SKM-1 treated with dmso at 0.1 percent for 144 hours (cell line): ENCODE measurements around the gene DNAJC5G.
A peak's percentile ranks its signal among the peaks of the same experiment; 100 is the strongest.

Experiments
- DNase-seq: peaks from one replicate; lab custom pipeline; 2025; ENCODE audit not compliant: unreplicated experiment; lab: John Stamatoyannopoulos, UW

DNAJC5G gene

GRCh38 chr2:27275211-27276150 lies at the start of gene DNAJC5G:
TSS of gene DNAJC5G (plus strand) at chr2:27275433. CDS start at chr2:27276729, 1,296 bp downstream.
- DNase-seq: no peak

DNA sequence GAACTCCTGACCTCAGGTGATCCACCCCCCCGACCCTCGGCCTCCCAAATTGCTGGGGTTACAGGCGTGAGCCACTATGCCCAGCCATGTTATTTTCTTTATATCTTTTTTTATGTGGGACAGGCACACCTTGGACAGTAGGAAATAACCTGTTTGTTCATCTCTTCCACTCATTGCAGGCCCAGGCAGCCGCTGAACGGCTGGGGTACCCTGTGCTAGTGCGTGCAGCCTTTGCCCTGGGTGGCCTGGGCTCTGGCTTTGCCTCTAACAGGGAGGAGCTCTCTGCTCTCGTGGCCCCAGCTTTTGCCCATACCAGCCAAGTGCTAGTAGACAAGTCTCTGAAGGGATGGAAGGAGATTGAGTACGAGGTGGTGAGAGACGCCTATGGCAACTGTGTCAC lies 49.7 kb upstream of the DNAJC5G start:
- DNase-seq: no peak

DNA sequence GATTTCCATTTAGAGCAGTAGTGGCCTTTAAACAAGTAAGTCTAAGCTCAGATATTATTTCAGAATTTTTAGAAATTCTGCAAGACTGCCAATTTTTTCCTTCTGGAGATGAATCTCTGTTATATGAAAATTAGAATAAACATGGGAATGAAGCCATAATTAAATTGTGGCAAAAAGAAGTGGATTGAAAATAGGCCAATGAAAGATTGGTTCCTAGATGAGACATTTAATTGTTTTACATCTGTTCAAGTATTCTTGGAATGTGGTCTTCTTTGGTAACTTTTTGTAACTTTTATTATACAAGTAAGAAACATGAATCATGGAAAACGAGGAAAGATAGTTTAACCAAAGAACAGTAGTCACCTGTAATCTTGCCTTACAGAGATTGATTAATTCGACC lies 47.7 kb upstream of the DNAJC5G start:
- no peak for DNase-seq

- no peak for DNase-seq
Measured at GRCh38 chr2:27231921-27232320, 43.3 kb upstream of the DNAJC5G start.

DNA sequence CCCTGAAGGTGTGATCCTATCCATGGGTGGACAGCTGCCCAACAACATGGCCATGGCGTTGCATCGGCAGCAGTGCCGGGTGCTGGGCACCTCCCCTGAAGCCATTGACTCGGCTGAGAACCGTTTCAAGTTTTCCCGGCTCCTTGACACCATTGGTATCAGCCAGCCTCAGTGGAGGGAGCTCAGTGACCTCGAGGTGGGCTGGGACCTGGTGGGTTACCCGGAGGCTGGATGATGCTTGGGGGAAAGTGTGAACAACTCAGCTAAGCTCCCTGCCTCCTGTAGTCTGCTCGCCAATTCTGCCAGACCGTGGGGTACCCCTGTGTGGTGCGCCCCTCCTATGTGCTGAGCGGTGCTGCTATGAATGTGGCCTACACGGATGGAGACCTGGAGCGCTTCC lies 41.9 kb upstream of the DNAJC5G start:
- no peak for DNase-seq

- DNase-seq: no peak
Measured at GRCh38 chr2:27236136-27236535, 39.1 kb upstream of the DNAJC5G start.

DNA sequence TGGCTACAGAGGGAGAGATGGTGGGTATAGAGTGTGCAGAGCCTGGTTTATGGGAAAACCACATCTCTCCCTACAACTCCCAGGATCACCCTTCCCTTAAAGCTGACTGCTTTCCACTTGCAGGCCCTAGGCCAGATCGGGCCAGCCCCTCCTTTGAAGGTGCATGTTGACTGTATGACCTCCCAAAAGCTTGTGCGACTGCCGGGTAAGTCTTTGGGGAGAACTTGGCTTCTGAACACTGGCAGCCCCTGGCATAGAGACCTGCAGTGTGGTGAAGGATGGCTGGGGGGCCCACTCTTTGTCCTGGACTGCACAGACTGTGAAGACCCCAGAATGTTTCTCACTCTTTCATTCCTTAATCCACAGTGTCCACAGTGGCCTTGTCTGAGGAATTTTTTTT lies 38.6 kb upstream of the DNAJC5G start:
- DNase-seq: no peak

- no peak for DNase-seq
Measured at GRCh38 chr2:27237341-27237945, 37.8 kb upstream of the DNAJC5G start.

GRCh38 chr2:27238976-27239375 lies 36.3 kb upstream of the DNAJC5G start:
- no peak for DNase-seq

DNA sequence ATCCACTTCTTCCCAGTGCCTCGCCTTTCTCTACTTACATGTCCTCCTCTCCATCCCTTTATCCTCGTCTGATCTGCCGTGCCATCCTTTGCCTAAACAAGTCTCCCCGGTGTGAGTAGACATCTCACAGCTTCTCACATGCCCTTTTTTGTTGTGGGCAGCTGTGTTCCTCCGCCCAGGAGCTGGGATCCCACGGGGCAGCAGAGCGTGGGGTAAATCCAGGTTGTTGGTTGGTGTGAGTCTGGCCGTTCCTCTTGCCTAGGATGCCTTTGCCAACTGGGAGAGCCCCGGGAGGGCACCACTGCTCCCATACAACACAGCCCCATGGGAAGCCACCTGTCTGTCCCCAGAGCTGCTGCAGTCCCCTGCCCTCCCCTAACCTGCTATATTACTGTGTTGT lies 34.8 kb upstream of the DNAJC5G start:
- DNase-seq: no peak

GRCh38 chr2:27241761-27242613 lies 33.2 kb upstream of the DNAJC5G start:
- no peak for DNase-seq

DNA sequence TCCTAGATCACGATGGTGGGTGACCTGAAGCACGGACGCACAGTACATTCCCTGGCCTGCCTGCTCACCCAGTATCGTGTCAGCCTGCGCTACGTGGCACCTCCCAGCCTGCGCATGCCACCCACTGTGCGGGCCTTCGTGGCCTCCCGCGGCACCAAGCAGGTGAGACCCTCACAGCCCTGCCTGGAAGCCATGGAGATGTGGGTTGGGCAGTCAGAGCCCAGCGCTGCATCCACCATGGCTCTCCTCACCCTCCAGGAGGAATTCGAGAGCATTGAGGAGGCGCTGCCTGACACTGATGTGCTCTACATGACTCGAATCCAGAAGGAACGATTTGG lies 32.6 kb upstream of the DNAJC5G start:
- DNase-seq: no peak

- no peak for DNase-seq
Measured at GRCh38 chr2:27243391-27244130, 31.7 kb upstream of the DNAJC5G start.

DNA sequence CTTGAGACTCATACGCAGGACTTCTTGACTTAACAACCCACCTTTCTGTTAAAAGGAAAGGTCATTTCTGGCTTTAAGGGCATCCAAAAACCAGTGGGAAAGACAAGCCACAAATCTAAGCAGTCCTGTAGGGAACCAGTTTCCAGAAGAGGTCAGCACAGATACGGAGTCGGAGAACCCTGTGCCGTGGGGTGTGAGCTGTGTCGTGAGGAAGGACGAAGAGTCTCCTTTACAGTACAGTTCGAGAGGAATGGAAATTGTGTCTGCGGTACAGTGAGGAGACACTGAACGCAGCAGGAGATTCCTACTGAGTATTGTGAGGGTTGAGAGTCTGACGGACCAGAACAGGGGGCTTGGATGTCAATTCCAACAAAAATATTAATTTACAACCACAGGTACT lies 30.1 kb upstream of the DNAJC5G start:
- DNase-seq: no peak

DNA sequence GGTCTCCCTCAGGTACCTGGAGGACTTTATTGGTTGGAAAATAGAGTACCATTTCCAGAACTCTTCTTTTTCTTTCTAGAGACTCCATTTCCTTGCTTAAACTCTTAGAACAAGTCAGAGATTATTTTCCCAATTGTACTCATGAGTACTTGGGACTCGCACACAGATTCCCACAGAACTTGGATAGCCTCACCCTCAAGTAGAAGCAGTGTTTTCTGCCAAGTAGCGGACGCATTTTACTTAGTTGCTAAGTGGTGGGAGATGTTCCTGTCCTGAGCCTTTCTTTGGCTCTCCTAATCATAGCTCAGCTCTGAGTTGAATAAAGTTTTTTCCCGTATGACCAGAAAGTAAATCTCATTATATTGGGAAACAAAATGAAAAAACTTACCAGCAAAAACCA lies 29.6 kb upstream of the DNAJC5G start:
- no peak for DNase-seq

DNA sequence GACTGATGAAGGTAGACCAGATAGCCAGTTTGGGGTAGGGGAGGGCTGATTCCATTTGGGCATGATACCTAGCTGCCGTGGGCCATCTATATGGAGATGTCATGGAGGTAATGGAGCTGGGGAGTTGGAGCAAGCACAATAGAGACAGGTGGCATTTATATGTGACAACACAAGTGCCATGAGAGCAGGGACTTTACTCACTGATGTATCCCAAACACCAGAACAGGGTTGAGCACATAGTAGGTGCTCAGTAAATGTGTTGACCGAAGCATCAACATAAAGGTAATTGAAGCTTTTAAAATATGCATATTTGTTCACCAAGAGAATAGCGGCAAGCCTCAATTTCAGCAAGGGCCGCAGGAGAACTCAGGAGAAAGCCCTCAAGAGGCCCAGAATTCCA lies 27.3 kb upstream of the DNAJC5G start:
- DNase-seq: no peak

DNA sequence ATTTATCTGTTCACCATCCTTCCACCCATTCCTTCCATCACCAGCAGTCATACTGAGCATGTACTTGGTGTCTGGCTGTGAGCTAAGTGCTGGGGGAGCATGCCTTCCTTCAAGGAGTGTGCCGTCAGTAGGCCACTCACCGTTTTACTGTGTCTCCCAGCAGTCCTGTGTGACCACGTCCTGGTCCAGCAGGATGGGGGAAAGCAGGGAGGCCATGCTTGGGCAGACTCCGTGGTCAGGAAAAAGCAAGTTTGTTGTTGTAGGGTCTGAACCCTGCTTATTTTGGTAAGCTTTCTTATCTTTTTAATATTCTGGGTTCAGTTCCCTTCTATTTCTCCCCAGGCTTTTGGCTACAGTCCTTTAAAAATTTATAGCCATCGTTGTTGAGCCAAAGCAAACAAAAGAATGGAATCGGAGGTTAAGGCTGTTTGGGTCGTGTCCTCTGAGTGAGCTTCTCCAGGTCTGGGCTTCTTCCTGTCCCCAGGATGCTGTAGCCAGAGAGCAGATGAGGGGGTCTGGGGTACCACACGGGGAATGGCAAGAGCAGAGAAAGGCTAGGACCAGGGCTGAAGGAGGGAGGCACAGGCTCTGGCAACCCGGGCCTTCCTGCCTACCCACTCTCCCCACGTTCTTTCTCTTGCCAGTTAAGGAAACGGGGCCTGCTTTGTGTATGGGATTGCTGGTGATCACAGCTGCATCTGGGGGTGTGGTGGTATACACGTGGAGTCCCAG lies 25.9 kb upstream of the DNAJC5G start:
- no peak for DNase-seq

GRCh38 chr2:27249891-27250651 lies 25.2 kb upstream of the DNAJC5G start:
- peak; percentile 59 for DNase-seq

GRCh38 chr2:27250652-27251379 lies 24.4 kb upstream of the DNAJC5G start:
- no peak for DNase-seq
